SIG-M5 treated with dmso at 0.1 percent for 504 hours (cell line): ENCODE measurements around the gene PLIN4.
"Not testable (repeated sequence)": the region's sequence is repeated elsewhere in the genome, so short reads cannot be mapped to it uniquely, and the experiment has no call there.

Experiments used
- DNase-seq: peaks from one replicate; lab custom pipeline; 2025; ENCODE audit not compliant: unreplicated experiment; lab: John Stamatoyannopoulos, UW

Gene PLIN4

GRCh38 chr19:4527377-4527776 is 9.1 kb upstream of the PLIN4 start:
- not testable (repeated sequence) for DNase-seq

GRCh38 chr19:4525563-4526002 is 7.3 kb upstream of the PLIN4 start:
- no peak for DNase-seq

- DNase-seq: peak; percentile 12
Observed at GRCh38 chr19:4524808-4525562, 6.7 kb upstream of the PLIN4 start.

- DNase-seq: no peak
Observed at GRCh38 chr19:4523306-4524110, 5.2 kb upstream of the PLIN4 start.

- DNase-seq: no peak
Observed at GRCh38 chr19:4522291-4523002, 4.2 kb upstream of the PLIN4 start.

- DNase-seq: no peak
Observed at GRCh38 chr19:4521888-4522242, 3.6 kb upstream of the PLIN4 start.

- no peak for DNase-seq
Observed at GRCh38 chr19:4521170-4521887, 3.0 kb upstream of the PLIN4 start.

- no peak for DNase-seq
Observed at GRCh38 chr19:4519521-4520277, 1.4 kb upstream of the PLIN4 start.

GRCh38 chr19:4519172-4519496 is 848 bp upstream of the PLIN4 start:
- no peak for DNase-seq

GRCh38 chr19:4517451-4518057 is 732 bp downstream of the PLIN4 start:
- no peak for DNase-seq

GRCh38 chr19:4516939-4517300 is 1.4 kb downstream of the PLIN4 start:
- DNase-seq: no peak

GRCh38 chr19:4516199-4516938 is 1.9 kb downstream of the PLIN4 start:
- DNase-seq: no peak

GRCh38 chr19:4515732-4516131 is 2.6 kb downstream of the PLIN4 start:
- DNase-seq: no peak

GRCh38 chr19:4513248-4513647 is 5.0 kb downstream of the PLIN4 start:
- no peak for DNase-seq

- no peak for DNase-seq
Observed at GRCh38 chr19:4512070-4512469, 6.2 kb downstream of the PLIN4 start.

GRCh38 chr19:4511300-4512054 is 6.8 kb downstream of the PLIN4 start:
- no peak for DNase-seq

GRCh38 chr19:4510435-4511255 is 7.6 kb downstream of the PLIN4 start:
- DNase-seq: no peak

- DNase-seq: no peak
Observed at GRCh38 chr19:4508698-4509097, 9.6 kb downstream of the PLIN4 start.
